Neural crest cell (in vitro differentiated cells): ENCODE measurements around the gene SNED1. TPM values are rescaled to one million over a fixed set of nuclear protein-coding genes. Genes with fewer than 3 reads are reported as not detected.

Experiments used
- DNase-seq: peaks from one replicate; pipeline ENCODE4 v3.0.0; 2021; ENCODE audit warnings: low read depth, mixed read lengths, low spot score
- H3K27ac Mint-ChIP-seq: one replicate; pipeline ENCODE4 v1.8.0; 2021; ENCODE audit warnings: mild to moderate bottlenecking, mixed read lengths; ENCODE audit not compliant: unreplicated experiment
- H3K27me3 Mint-ChIP-seq: 2 replicates; pipeline ENCODE4 v1.8.0; 2021; ENCODE audit warnings: low read depth, mild to moderate bottlenecking, mixed read lengths
- H3K36me3 Mint-ChIP-seq: 2 replicates; pipeline ENCODE4 v1.8.0; 2021; ENCODE audit warnings: low read depth, mild to moderate bottlenecking, mixed read lengths
- H3K4me1 Mint-ChIP-seq: 2 replicates; pipeline ENCODE4 v1.8.0; 2021; ENCODE audit warnings: mixed read lengths
- H3K4me3 Mint-ChIP-seq: one replicate; pipeline ENCODE4 v1.8.0; 2021; ENCODE audit warnings: mild to moderate bottlenecking, mixed read lengths
- H3K9me3 Mint-ChIP-seq: 2 replicates; pipeline ENCODE4 v1.8.0; 2021; ENCODE audit warnings: mixed read lengths
- CTCF ChIP-seq: fragments of 200-600 bp; sonication (generic); conservative IDR thresholded peaks from 2 replicates; pipeline ENCODE4 v1.5.0; 2021; ENCODE audit warnings: antibody characterized with exemption, mild to moderate bottlenecking
- total RNA-seq: library from RNA; stranded (reverse); gene quantifications from 2 replicates; pipeline ENCODE4 v1.2.1, GENCODE V29; 2021

The SNED1 gene
- total RNA-seq, 1 donor from 2014 or later = 0.30 TPM

- no peak for DNase-seq
- Mint-ChIP-seq H3K27ac (no peak overlapping the region), H3K9me3 (no peaks in the 10 kb centered on the region), H3K27me3 (no peaks in the 10 kb centered on the region), H3K4me3 (no peak overlapping the region), H3K36me3 (peaks cover 6% of the 10 kb centered on the region), H3K4me1 (no peaks in the 10 kb centered on the region)
- no peak for TF ChIP-seq CTCF
Measured at GRCh38 chr2:241133436-241133820, 135.0 kb downstream of the SNED1 start.

GRCh38 chr2:241134711-241135110 is 136.3 kb downstream of the SNED1 start:
- Mint-ChIP-seq H3K4me3 (no peak overlapping the region), H3K4me1 (no peaks in the 10 kb centered on the region)

GRCh38 chr2:241135737-241136136 is 137.3 kb downstream of the SNED1 start:
- H3K36me3 Mint-ChIP-seq = peaks cover 6% of the 10 kb centered on the region
- H3K27ac Mint-ChIP-seq = no peak overlapping the region
- no peak for DNase-seq
- no peaks in the 10 kb centered on the region for H3K27me3 Mint-ChIP-seq
- H3K4me1 Mint-ChIP-seq = no peaks in the 10 kb centered on the region
- H3K4me3 Mint-ChIP-seq = no peak overlapping the region
- no peak for TF ChIP-seq CTCF
- H3K9me3 Mint-ChIP-seq = no peaks in the 10 kb centered on the region

More at GRCh38 chr2:241134711-241135110, 136.3 kb downstream of the SNED1 start:
- H3K27me3 Mint-ChIP-seq = no peaks in the 10 kb centered on the region
- H3K9me3 Mint-ChIP-seq = no peaks in the 10 kb centered on the region
- no peak overlapping the region for H3K27ac Mint-ChIP-seq
- H3K36me3 Mint-ChIP-seq = peaks cover 6% of the 10 kb centered on the region
- no peak for DNase-seq
- TF ChIP-seq CTCF = no peak

GRCh38 chr2:241136191-241136590 is 137.8 kb downstream of the SNED1 start:
- Mint-ChIP-seq H3K9me3 (no peaks in the 10 kb centered on the region), H3K27me3 (no peaks in the 10 kb centered on the region), H3K4me1 (no peaks in the 10 kb centered on the region), H3K27ac (no peak overlapping the region), H3K4me3 (no peak overlapping the region), H3K36me3 (peaks cover 6% of the 10 kb centered on the region)
- DNase-seq = no peak
- TF ChIP-seq CTCF = no peak

- H3K4me1 Mint-ChIP-seq = no peaks in the 10 kb centered on the region
- H3K4me3 Mint-ChIP-seq = no peak overlapping the region
- H3K36me3 Mint-ChIP-seq = peaks cover 6% of the 10 kb centered on the region
- no peak for DNase-seq
- TF ChIP-seq CTCF = no peak
- H3K27me3 Mint-ChIP-seq = no peaks in the 10 kb centered on the region
- H3K27ac Mint-ChIP-seq = no peak overlapping the region
- no peaks in the 10 kb centered on the region for H3K9me3 Mint-ChIP-seq
Measured at GRCh38 chr2:241136661-241137260, 138.3 kb downstream of the SNED1 start.
